Right atrium auricular region (tissue), 2 donors: ENCODE measurements around the gene USB1. TPM values are rescaled to one million over a fixed set of nuclear protein-coding genes. Genes with fewer than 3 reads are reported as not detected.

ENCODE experiments used
- DNase-seq: peaks from one replicate; pipeline ENCODE4 v3.0.0-alpha.2; 2019; ENCODE audit warnings: low spot score
- H3K27ac ChIP-seq, 2 donors: fragments of 200-600 bp; sonication (generic); 1 replicate in 1 of 2; 2 replicates in 1 of 2; pipeline ENCODE4 v1.5.1; 2016 to 2019
- H3K27me3 ChIP-seq, 2 donors: fragments of 200-600 bp; sonication (generic); one replicate each; pipeline versions ENCODE4 v1.5.1 to v1.6.0; 2017 to 2019
- H3K36me3 ChIP-seq: fragments of 200-600 bp; sonication (generic); one replicate; pipeline ENCODE4 v1.5.1; 2016
- H3K4me1 ChIP-seq, 2 donors: fragments of 200-600 bp; sonication (generic); one replicate each; pipeline versions ENCODE4 v1.5.1 to v1.6.0; 2017 to 2019
- H3K4me3 ChIP-seq, 2 donors: fragments of 200-600 bp; sonication (generic); 1 replicate in 1 of 2; 2 replicates in 1 of 2; pipeline ENCODE4 v1.5.1; 2017 to 2019; ENCODE audit warnings: mild to moderate bottlenecking in 1 of 2, moderate library complexity in 1 of 2
- H3K9me3 ChIP-seq, 2 donors: fragments of 200-600 bp; sonication (generic); one replicate each; pipeline ENCODE4 v1.5.1; 2019
- CTCF ChIP-seq, 2 donors: fragments of 200-600 bp; sonication (generic); IDR thresholded peaks; one replicate each; pipeline ENCODE4 v1.5.1; 2019; ENCODE audit warnings: antibody characterized with exemption in 2 of 2
- total RNA-seq, 2 donors: library from RNA; depleted of rRNA; stranded (reverse); fragments of >200 nt; gene quantifications; one replicate each; pipeline ENCODE4 v1.1.0, GENCODE V29; 2016

USB1 gene
- total RNA-seq, 2 donors from 2014 or later = 32.2 to 43.2 TPM

- DNase-seq = no peak
- Histone ChIP-seq H3K4me1 (peaks cover 0 to 21% of the 10 kb centered on the region in 2 donors), H3K27me3 (no peaks in the 10 kb centered on the region), H3K9me3 (no peaks in the 10 kb centered on the region), H3K36me3 (no peaks in the 10 kb centered on the region), H3K4me3 (no peak overlapping the region), H3K27ac (no peak overlapping the region)
- TF ChIP-seq CTCF (IDR thresholded peaks at IDR 0.05) = no peak
These were observed 13.6 kb upstream of the USB1 start for GRCh38 chr16:57987441-57988177.

GRCh38 chr16:57988929-57989328 lies 12.3 kb upstream of the USB1 start:
- H3K9me3 ChIP-seq = no peaks in the 10 kb centered on the region
- H3K27ac ChIP-seq = peak overlapping the region in 1 of 2 donors; percentile 40
- DNase-seq = no peak
- no peaks in the 10 kb centered on the region for H3K36me3 ChIP-seq
- H3K27me3 ChIP-seq = no peaks in the 10 kb centered on the region
- H3K4me1 ChIP-seq = peaks cover 0 to 21% of the 10 kb centered on the region in 2 donors
- no peak overlapping the region for H3K4me3 ChIP-seq
- TF ChIP-seq CTCF (IDR thresholded peaks at IDR 0.05) = no peak

- H3K4me1 ChIP-seq = peaks cover 0 to 9% of the 10 kb centered on the region in 2 donors
- no peak overlapping the region for H3K4me3 ChIP-seq
- no peaks in the 10 kb centered on the region for H3K9me3 ChIP-seq
- no peak overlapping the region for H3K27ac ChIP-seq
- DNase-seq = no peak
- TF ChIP-seq CTCF (IDR thresholded peaks at IDR 0.05) = no peak
- H3K27me3 ChIP-seq = no peaks in the 10 kb centered on the region
- peaks cover 21% of the 10 kb centered on the region for H3K36me3 ChIP-seq
These were observed 9.6 kb upstream of the USB1 start for GRCh38 chr16:57991551-57992059.

GRCh38 chr16:57992084-57992483 lies 9.1 kb upstream of the USB1 start:
- no peak for TF ChIP-seq CTCF (IDR thresholded peaks at IDR 0.05)
- no peak for DNase-seq
- H3K27ac ChIP-seq = no peak overlapping the region
- peaks cover 0 to 9% of the 10 kb centered on the region in 2 donors for H3K4me1 ChIP-seq
- H3K27me3 ChIP-seq = no peaks in the 10 kb centered on the region
- H3K36me3 ChIP-seq = peaks cover 26% of the 10 kb centered on the region
- no peaks in the 10 kb centered on the region for H3K9me3 ChIP-seq
- H3K4me3 ChIP-seq = no peak overlapping the region

GRCh38 chr16:57993438-57993837 lies 7.8 kb upstream of the USB1 start:
- Histone ChIP-seq H3K9me3 (no peaks in the 10 kb centered on the region), H3K4me1 (peaks cover 0 to 15% of the 10 kb centered on the region in 2 donors), H3K4me3 (no peak overlapping the region), H3K27me3 (no peaks in the 10 kb centered on the region), H3K27ac (no peak overlapping the region), H3K36me3 (peaks cover 37% of the 10 kb centered on the region)
- no peak for TF ChIP-seq CTCF (IDR thresholded peaks at IDR 0.05)
- no peak for DNase-seq
